Fibroblast of peridontal ligament (primary cell): Measurements from ENCODE around the gene LIN28B.
"Not testable (repeated sequence)": the region's sequence is repeated elsewhere in the genome, so short reads cannot be mapped to it uniquely, and the experiment has no call there.

Source experiments
- DNase-seq: peaks from one replicate; pipeline ENCODE4 v3.0.0-alpha.2; 2010; ENCODE audit errors: extremely low read depth

The LIN28B gene, protein sequence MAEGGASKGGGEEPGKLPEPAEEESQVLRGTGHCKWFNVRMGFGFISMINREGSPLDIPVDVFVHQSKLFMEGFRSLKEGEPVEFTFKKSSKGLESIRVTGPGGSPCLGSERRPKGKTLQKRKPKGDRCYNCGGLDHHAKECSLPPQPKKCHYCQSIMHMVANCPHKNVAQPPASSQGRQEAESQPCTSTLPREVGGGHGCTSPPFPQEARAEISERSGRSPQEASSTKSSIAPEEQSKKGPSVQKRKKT

GRCh38 chr6:104956731-104957294 is at the start of gene LIN28B:
Gene LIN28B, plus strand, starts transcription at chr6:104957107. Its CDS starts 144 bp downstream, at chr6:104957251.
- no peak for DNase-seq

DNA sequence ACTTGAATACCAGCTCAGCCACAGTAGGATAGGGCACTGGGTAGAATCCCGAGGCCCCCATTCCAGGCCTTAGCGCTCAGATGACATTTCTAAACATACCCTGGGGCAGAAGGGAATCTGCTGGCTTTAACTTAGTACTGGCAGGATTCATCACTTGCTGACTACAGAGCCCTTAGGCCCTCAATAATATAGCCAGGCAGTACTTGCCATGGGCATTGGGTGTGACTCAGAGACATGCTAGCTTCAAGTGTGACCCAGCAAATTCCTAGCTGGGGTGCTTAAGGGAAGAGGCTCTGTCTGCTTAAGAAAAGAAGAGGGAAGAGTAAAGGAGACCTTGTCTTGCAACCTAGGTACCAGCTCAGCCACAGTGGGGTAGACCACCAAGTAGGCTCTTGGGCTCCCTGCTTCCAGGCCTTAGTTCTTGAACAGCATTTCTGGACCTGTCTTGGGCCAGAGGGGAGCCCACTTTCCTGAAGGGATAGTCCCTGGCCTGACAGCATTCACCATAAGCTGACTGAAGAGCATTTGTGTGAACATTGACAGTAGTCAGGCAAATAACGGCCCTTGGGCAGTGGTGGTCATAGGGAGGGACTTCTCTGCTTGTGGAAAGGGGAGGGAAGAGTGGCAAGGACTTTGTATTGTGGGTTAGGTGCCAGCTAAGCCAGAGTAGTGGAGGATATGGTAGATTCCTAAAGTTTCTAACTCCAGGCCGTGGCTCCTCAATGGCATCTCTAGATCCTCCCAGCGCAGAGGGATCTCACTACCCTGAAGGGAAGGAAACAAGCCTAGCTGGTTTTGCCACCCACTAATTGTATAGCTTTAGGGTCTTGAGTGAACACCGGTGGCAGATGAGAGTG is 48.6 kb upstream of the LIN28B start:
- DNase-seq: no peak

GRCh38 chr6:104908888-104909525 is 47.9 kb upstream of the LIN28B start:
- DNase-seq: no peak

DNA sequence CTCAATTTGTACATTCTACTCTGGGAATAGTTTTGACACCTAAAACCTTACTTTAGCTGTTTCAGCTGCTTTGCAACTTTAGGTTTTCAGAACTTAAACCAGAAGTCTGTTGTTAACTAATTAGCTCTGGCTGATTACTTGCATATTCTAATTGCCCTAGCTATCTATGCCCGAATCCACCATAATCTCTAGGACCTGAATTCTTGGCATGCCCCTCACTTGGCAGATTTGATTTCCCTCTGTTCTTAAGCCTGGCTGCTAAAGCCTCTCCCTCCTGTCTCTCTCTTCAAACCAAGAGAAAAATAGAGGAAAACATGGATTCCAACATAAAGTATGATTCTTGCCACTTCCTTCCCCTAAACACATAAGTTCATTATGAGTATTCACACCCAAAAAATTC is 35.0 kb upstream of the LIN28B start:
- no peak for DNase-seq

- DNase-seq: no peak
Observed at GRCh38 chr6:104928141-104928540, 28.8 kb upstream of the LIN28B start.

DNA sequence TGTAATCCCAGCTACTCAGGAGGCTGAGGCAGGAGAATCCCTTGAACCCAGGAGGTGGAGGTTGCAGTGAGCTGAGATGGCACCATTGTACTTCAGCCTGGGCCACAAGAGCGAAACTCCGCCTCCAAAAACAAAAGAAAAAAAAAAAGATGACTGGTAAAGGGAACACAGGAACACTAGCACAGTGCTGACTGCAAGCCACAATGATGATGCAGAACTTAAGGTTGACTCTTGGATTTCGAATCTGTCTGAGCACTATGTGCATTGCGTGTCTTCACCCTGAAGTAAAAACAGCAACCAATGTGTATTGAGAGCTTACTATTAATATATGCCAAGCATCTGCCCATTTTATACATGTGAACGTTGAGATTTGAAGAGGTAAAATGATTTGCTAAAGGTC is 27.6 kb upstream of the LIN28B start:
- no peak for DNase-seq

DNA sequence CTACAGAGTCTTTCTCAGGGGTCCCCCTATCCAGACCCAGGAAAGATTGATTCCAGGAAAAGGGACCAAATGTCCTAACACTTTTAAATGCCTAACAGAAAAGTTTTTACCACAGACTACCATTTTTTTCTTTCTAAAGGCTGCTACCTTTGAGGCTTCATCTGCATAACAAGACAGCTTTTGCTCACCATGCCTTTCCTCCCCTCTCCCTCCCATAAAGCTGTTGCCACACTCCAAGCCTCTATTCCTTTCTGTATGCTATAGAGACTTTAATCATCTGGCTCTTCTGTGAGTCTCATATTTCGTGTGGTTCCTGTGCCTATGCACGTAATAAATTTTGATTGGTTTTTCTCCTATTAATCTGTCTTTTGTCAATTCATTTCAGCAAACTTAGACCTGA is 26.0 kb upstream of the LIN28B start:
- DNase-seq: no peak

DNA sequence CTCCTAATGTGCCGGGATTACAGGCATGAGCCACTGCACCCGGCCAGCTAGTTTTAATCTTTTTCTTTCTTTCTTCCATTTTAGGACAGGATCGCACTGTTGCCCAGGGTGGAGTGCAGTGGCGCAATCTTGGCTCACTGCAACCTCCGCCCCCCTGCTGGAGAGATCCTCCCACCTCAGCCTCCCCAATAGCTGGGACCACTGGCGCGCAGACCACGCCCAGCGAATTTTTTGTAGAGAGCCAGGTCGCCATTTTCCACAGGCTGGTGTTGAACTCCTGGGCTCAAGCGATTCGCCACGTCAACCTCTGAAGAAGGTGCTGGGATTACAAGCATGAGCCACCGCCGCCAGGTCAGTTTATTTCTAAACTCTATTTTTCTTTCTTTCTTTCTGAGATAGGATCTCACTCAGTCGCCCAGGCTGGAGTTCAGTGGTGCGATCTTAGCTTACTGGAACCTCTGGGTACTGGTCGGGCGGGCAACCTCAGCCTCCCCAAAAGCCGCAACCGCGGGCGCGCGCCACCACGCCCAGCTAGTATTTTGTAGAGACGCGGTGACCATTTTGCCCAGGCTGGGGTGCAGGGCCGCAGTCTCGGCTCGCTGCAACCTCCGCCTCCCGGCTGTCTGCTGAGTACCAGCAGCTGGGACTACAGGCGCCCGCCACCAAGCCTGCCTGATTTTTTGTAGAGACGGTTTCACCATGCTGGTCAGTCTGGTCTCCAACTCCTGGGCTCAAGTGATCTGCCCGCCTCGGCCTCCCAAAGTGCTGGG is 20.0 kb upstream of the LIN28B start:
- DNase-seq: no peak

- no peak for DNase-seq
Observed at GRCh38 chr6:104940238-104940892, 16.5 kb upstream of the LIN28B start.

GRCh38 chr6:104940893-104941728 is 15.8 kb upstream of the LIN28B start:
- peak; percentile 22 for DNase-seq

DNA sequence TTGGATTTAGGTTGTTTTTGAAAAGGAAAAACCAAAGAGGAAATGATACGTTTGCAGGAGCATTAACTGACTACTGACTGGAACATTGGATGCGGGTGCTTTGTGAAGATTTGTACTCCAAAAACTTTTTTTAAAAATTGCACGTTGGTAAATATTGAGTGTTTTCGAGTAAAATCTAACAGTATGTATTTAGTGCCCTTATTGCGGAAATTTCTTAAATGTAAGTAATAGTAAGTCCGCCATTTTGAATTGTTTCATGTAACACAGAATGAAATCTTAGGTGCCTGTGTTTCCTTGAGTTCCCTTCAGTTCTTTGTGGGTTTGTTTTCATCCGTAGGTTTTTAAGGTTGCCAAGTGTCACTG is 15.2 kb upstream of the LIN28B start:
- DNase-seq: no peak

- peak; percentile 13 for DNase-seq
Observed at GRCh38 chr6:104943781-104944180, 13.1 kb upstream of the LIN28B start.

GRCh38 chr6:104949206-104949605 is 7.7 kb upstream of the LIN28B start:
- DNase-seq: no peak

- DNase-seq: no peak
Observed at GRCh38 chr6:104951677-104952076, 5.2 kb upstream of the LIN28B start.

- no peak for DNase-seq
Observed at GRCh38 chr6:104952911-104953399, 4.0 kb upstream of the LIN28B start.

DNA sequence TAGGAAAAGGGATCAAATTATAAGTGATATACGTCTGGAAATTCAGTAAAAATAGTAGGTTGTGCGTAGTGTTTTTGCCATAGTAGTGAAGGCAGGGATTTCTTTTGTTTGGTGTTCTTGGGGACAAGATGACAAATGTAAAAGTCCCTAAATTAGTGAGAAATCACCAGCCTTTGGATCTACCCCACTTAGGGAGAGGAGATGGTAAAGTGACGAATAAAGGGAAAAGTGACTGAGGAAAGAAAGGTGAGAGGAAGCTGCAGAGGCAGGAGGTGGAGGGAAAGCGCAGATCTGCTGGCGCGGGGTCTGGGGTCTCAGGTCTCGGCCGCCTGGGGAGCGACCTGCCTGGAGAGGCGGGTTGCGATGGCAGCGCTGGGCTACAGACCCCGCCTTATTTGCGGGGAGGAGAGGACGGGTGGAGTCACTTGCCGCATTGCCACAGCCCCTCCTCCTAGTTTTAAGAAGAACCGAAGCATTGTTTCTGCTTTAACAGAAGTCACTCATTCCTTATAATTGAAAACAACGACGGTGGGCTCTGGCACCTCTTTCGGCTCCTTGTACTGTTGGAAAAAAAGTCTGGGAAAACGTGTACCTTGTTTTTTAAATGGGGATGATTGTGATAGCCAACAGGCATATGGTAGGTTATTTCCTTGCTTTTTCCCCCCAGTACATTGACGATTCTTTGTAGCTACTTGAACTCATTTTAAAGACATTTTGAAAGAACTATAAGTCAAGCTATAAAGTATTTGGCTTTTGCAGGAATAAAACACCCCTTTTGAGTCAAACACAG is 3.3 kb upstream of the LIN28B start:
- not testable (repeated sequence) for DNase-seq

GRCh38 chr6:104954190-104954797 is 2.6 kb upstream of the LIN28B start:
- no peak for DNase-seq

GRCh38 chr6:104955491-104955890 is 1.4 kb upstream of the LIN28B start:
- no peak for DNase-seq
